Neuronal stem cell (in vitro differentiated cells): ENCODE measurements around the gene SEMA3D.

Experiments used
- DNase-seq: peaks from one replicate; pipeline ENCODE4 v3.0.0-alpha.2; 2013; ENCODE audit warnings: low spot score
- H2AFZ ChIP-seq: one replicate; pipeline ENCODE4 v1.6.1; 2013; ENCODE audit warnings: mild to moderate bottlenecking, low read length, inconsistent platforms
- H2AK5ac ChIP-seq: 2 replicates; pipeline ENCODE4 v1.6.1; 2013; ENCODE audit warnings: low read depth, mild to moderate bottlenecking, inconsistent platforms, low read length, moderate library complexity, mixed read lengths
- H2BK120ac ChIP-seq: 2 replicates; pipeline ENCODE4 v1.6.1; 2013; ENCODE audit warnings: low read depth, mild to moderate bottlenecking, inconsistent platforms, low read length, moderate library complexity, mixed read lengths
- H2BK12ac ChIP-seq: one replicate; pipeline ENCODE4 v1.6.1; 2013; ENCODE audit warnings: low read length, inconsistent platforms
- H2BK15ac ChIP-seq: 2 replicates; pipeline ENCODE4 v1.6.1; 2013; ENCODE audit warnings: mild to moderate bottlenecking, low read length, inconsistent platforms, mixed read lengths
- H2BK5ac ChIP-seq: one replicate; pipeline ENCODE4 v1.6.1; 2013; ENCODE audit warnings: inconsistent platforms, mild to moderate bottlenecking, low read length, moderate library complexity
- H3K14ac ChIP-seq: one replicate; pipeline ENCODE4 v1.6.1; 2013; ENCODE audit warnings: low read length, inconsistent platforms
- H3K18ac ChIP-seq: 2 replicates; pipeline ENCODE4 v1.6.1; 2013; ENCODE audit warnings: low read length, inconsistent platforms
- H3K23ac ChIP-seq: 2 replicates; pipeline ENCODE4 v1.6.1; 2013; ENCODE audit warnings: low read depth, mild to moderate bottlenecking, mixed read lengths, low read length, inconsistent platforms; ENCODE audit not compliant: poor library complexity
- H3K27ac ChIP-seq: replicated peaks from 3 replicates; pipeline ENCODE4 v1.5.1; 2013; ENCODE audit warnings: low read length, inconsistent platforms
- H3K27me3 ChIP-seq, 3 experiments: 2 replicates each; pipeline ENCODE4 v1.6.1; 2013; ENCODE audit warnings: low read length in 3 of 3, mild to moderate bottlenecking in 2 of 3, inconsistent platforms in 1 of 3, low read depth in 1 of 3, mixed read lengths in 1 of 3, moderate library complexity in 1 of 3; ENCODE audit not compliant: control insufficient read depth in 3 of 3, insufficient read depth in 3 of 3
- H3K36me3 ChIP-seq, 2 donors: replicated peaks in 1 of 2; 2 replicates each; pipeline ENCODE4 v1.6.1; 2013; ENCODE audit warnings: low read length in 2 of 2; ENCODE audit not compliant: control insufficient read depth in 2 of 2, insufficient read depth in 2 of 2
- H3K4ac ChIP-seq: 2 replicates; pipeline ENCODE4 v1.6.1; 2013; ENCODE audit warnings: inconsistent platforms, mild to moderate bottlenecking, low read length, moderate library complexity
- H3K4me1 ChIP-seq, 2 donors: 1 replicate in 1 of 2; 2 replicates in 1 of 2; pipeline ENCODE4 v1.6.1; 2013; ENCODE audit warnings: low read length in 2 of 2, low read depth in 1 of 2; ENCODE audit not compliant: control insufficient read depth in 2 of 2, insufficient read depth in 1 of 2
- H3K4me2 ChIP-seq: one replicate; pipeline ENCODE4 v1.6.1; 2013; ENCODE audit warnings: mild to moderate bottlenecking, low read length, inconsistent platforms; ENCODE audit not compliant: insufficient read depth, poor library complexity, severe bottlenecking
- H3K4me3 ChIP-seq, 2 donors: 2 replicates each; pipeline ENCODE4 v1.5.1; 2013; ENCODE audit warnings: low read length in 2 of 2, mild to moderate bottlenecking in 2 of 2, inconsistent platforms in 1 of 2, moderate library complexity in 1 of 2
- H3K79me1 ChIP-seq: one replicate; pipeline ENCODE4 v1.6.1; 2013; ENCODE audit warnings: low read depth, mild to moderate bottlenecking, inconsistent platforms, low read length, moderate library complexity
- H3K9ac ChIP-seq: one replicate; pipeline ENCODE4 v1.6.1; 2013; ENCODE audit warnings: mild to moderate bottlenecking, low read depth, low read length, inconsistent platforms; ENCODE audit not compliant: poor library complexity
- H3K9me3 ChIP-seq, 2 donors: replicated peaks in 1 of 2; 2 replicates each; pipeline versions ENCODE3 to v1.6.1; 2013; ENCODE audit warnings: low read length in 2 of 2, mild to moderate bottlenecking in 2 of 2, inconsistent platforms in 1 of 2, low read depth in 1 of 2, mixed read lengths in 1 of 2, moderate library complexity in 1 of 2; ENCODE audit not compliant: control insufficient read depth in 2 of 2, insufficient read depth in 1 of 2
- H4K8ac ChIP-seq: one replicate; pipeline ENCODE4 v1.6.1; 2013; ENCODE audit warnings: low read depth, mild to moderate bottlenecking, inconsistent platforms, low read length, moderate library complexity
- H4K91ac ChIP-seq: one replicate; pipeline ENCODE4 v1.6.1; 2013; ENCODE audit warnings: low read length, low read depth, mild to moderate bottlenecking, inconsistent platforms; ENCODE audit not compliant: poor library complexity
- WGBS, 2 donors: extraction: QIAGEN DNeasy Blood & Tissue Kit; methylation state at CpG; one replicate each; pipeline ENCODE4 v1.1.7; 2013; ENCODE audit warnings: missing lambda C conversion rate in 2 of 2, mixed read lengths in 1 of 2; ENCODE audit not compliant: insufficient read length in 2 of 2, insufficient replicate concordance in 1 of 2; ENCODE audit errors: extremely low coverage in 2 of 2; 5-methylcytosine and 5-hydroxymethylcytosine counted together

The SEMA3D gene

GRCh38 chr7:85154282-85154937, 32.4 kb downstream of the SEMA3D start:
- WGBS, 2 donors, result no CpG with 5 or more reads among the region's 3 CpGs

GRCh38 chr7:85153715-85154114, 33.1 kb downstream of the SEMA3D start:
- no peak overlapping the region for H4K8ac ChIP-seq
- H2BK5ac ChIP-seq, result no peak overlapping the region
- no peak overlapping the region for H2BK12ac ChIP-seq
- H3K18ac ChIP-seq, result no peak overlapping the region
- no peak overlapping the region for H3K4ac ChIP-seq
- H3K9me3 ChIP-seq, result no peaks in the 10 kb centered on the region
- H3K9ac ChIP-seq, result no peak overlapping the region
- H3K4me1 ChIP-seq, result no peaks in the 10 kb centered on the region
- no peak overlapping the region for H3K23ac ChIP-seq
- WGBS, 2 donors, result no CpG with 5 or more reads among the region's 1 CpG
- H2BK120ac ChIP-seq, result no peak overlapping the region
- H3K14ac ChIP-seq, result no peak overlapping the region
- H3K79me1 ChIP-seq, result no peaks in the 10 kb centered on the region
- H3K4me3 ChIP-seq, result no peak overlapping the region
- H2AK5ac ChIP-seq, result no peak overlapping the region
- H2BK15ac ChIP-seq, result no peak overlapping the region
- no peak overlapping the region for H3K4me2 ChIP-seq
- no peak for DNase-seq
- H3K27me3 ChIP-seq, result no peaks in the 10 kb centered on the region
- H3K27ac ChIP-seq, result no peak overlapping the region
- H4K91ac ChIP-seq, result no peak overlapping the region
- no peaks in the 10 kb centered on the region for H3K36me3 ChIP-seq
- no peak overlapping the region for H2AFZ ChIP-seq

More at GRCh38 chr7:85154282-85154937, 32.4 kb downstream of the SEMA3D start:
- Histone ChIP-seq H3K79me1 (no peaks in the 10 kb centered on the region), H3K4ac (no peak overlapping the region), H3K14ac (no peak overlapping the region), H3K4me2 (no peak overlapping the region), H3K4me3 (no peak overlapping the region), H3K27ac (no peak overlapping the region), H3K36me3 (no peaks in the 10 kb centered on the region), H2AK5ac (no peak overlapping the region), H4K8ac (no peak overlapping the region), H2BK120ac (no peak overlapping the region), H3K23ac (no peak overlapping the region), H3K9me3 (no peaks in the 10 kb centered on the region), H2BK15ac (no peak overlapping the region), H4K91ac (no peak overlapping the region), H2BK12ac (no peak overlapping the region), H3K9ac (no peak overlapping the region), H3K18ac (no peak overlapping the region), H3K27me3 (no peaks in the 10 kb centered on the region), H2AFZ (no peak overlapping the region), H3K4me1 (no peaks in the 10 kb centered on the region), H2BK5ac (no peak overlapping the region)
- DNase-seq, result no peak

GRCh38 chr7:85150624-85151023, 36.2 kb downstream of the SEMA3D start:
- Histone ChIP-seq H3K23ac (no peak overlapping the region), H3K4me3 (no peak overlapping the region), H2AK5ac (no peak overlapping the region), H3K9ac (no peak overlapping the region), H3K14ac (no peak overlapping the region), H3K4ac (no peak overlapping the region), H2BK12ac (no peak overlapping the region), H3K4me1 (no peaks in the 10 kb centered on the region), H3K27me3 (no peaks in the 10 kb centered on the region), H3K9me3 (no peaks in the 10 kb centered on the region), H2BK15ac (no peak overlapping the region), H4K91ac (no peak overlapping the region), H2AFZ (no peak overlapping the region), H2BK120ac (no peak overlapping the region), H2BK5ac (no peak overlapping the region), H3K79me1 (no peaks in the 10 kb centered on the region), H3K4me2 (no peak overlapping the region), H3K36me3 (no peaks in the 10 kb centered on the region), H3K18ac (no peak overlapping the region), H3K27ac (no peak overlapping the region), H4K8ac (no peak overlapping the region)
- DNase-seq, result no peak
- WGBS, 2 donors, result no CpG with 5 or more reads among the region's 1 CpG

GRCh38 chr7:85144771-85145170, 42.1 kb downstream of the SEMA3D start:
- Histone ChIP-seq H4K91ac (no peak overlapping the region), H2BK15ac (no peak overlapping the region), H3K4me3 (no peak overlapping the region), H3K4ac (no peak overlapping the region), H3K4me2 (no peak overlapping the region), H3K23ac (no peak overlapping the region), H2AFZ (no peak overlapping the region), H3K9ac (no peak overlapping the region), H2AK5ac (no peak overlapping the region), H3K27ac (no peak overlapping the region), H4K8ac (no peak overlapping the region), H3K18ac (no peak overlapping the region), H3K36me3 (no peaks in the 10 kb centered on the region), H3K79me1 (no peaks in the 10 kb centered on the region), H3K14ac (no peak overlapping the region), H3K27me3 (no peaks in the 10 kb centered on the region), H3K4me1 (no peaks in the 10 kb centered on the region), H2BK5ac (no peak overlapping the region), H2BK12ac (no peak overlapping the region), H3K9me3 (no peaks in the 10 kb centered on the region), H2BK120ac (no peak overlapping the region)
- no peak for DNase-seq
- no CpG with 5 or more reads among the region's 1 CpG for WGBS, 2 donors
